Kidney (tissue), 14 donors: ENCODE measurements around the gene LRRC1. TPM values are rescaled to one million over a fixed set of nuclear protein-coding genes. Genes with fewer than 3 reads are reported as not detected.

Experiments
- DNase-seq, 5 donors: peaks; one replicate each; pipeline ENCODE4 v3.0.0-alpha.2; 2013 to 2020
- FAIRE-seq: peaks from 2 replicates; lab custom pipeline; 2012; peaks lifted over from hg19 to GRCh38; lab: Jason Lieb, UNC
- H3K27ac ChIP-seq, 2 donors: one replicate each; pipeline ENCODE4 v1.7.0; 2013; ENCODE audit warnings: low read depth in 2 of 2, low read length in 2 of 2, inconsistent platforms in 1 of 2
- H3K27me3 ChIP-seq: one replicate; pipeline ENCODE4 v1.7.1; 2013; ENCODE audit warnings: low read length, inconsistent platforms; ENCODE audit not compliant: control insufficient read depth, insufficient read depth
- H3K36me3 ChIP-seq, 3 donors: one replicate each; pipeline versions ENCODE4 v1.7.0 to v1.7.1; 2013; ENCODE audit warnings: low read length in 3 of 3, control low read depth in 1 of 3, inconsistent platforms in 1 of 3; ENCODE audit not compliant: insufficient read depth in 3 of 3, control insufficient read depth in 2 of 3
- H3K4me1 ChIP-seq, 3 donors: one replicate each; pipeline versions ENCODE4 v1.7.0 to v1.7.1; 2013; ENCODE audit warnings: low read length in 3 of 3, inconsistent platforms in 1 of 3, low read depth in 1 of 3; ENCODE audit not compliant: control insufficient read depth in 2 of 3, insufficient read depth in 2 of 3
- H3K4me3 ChIP-seq, 3 donors: one replicate each; pipeline versions ENCODE4 v1.7.0 to v1.8.1; 2013; ENCODE audit warnings: low read length in 3 of 3, control low read depth in 1 of 3, inconsistent platforms in 1 of 3
- H3K9ac ChIP-seq, 3 donors: one replicate each; pipeline versions ENCODE4 v1.7.0 to v1.7.1; 2013; ENCODE audit warnings: low read length in 3 of 3, control low read depth in 1 of 3, inconsistent platforms in 1 of 3
- H3K9me3 ChIP-seq, 3 donors: one replicate each; pipeline versions ENCODE4 v1.7.0 to v1.7.1; 2013; ENCODE audit warnings: low read length in 3 of 3, control low read depth in 1 of 3, inconsistent platforms in 1 of 3; ENCODE audit not compliant: control insufficient read depth in 2 of 3, insufficient read depth in 1 of 3
- intact Hi-C: fragments of 100-400 bp; cut with DNase I; formaldehyde crosslinking; loops from one replicate; pipeline ENCODE4 v1.11.1; 2022
- polyA plus RNA-seq: library from polyadenylated mRNA; stranded (reverse); fragments of 350-450 nt; fragmentation: Illumina TruSeq; extraction: RNeasy Lipid Tissue Mini Kit (QIAGEN cat#74804); gene quantifications from one replicate; pipeline ENCODE4 v1.2.3, GENCODE V29; 2014; ENCODE audit warnings: low read depth, low replicate concordance; ENCODE audit not compliant: insufficient read depth
- total RNA-seq: library from RNA; stranded (reverse); fragmentation: NEBNext Ultra II Directional; extraction: Animal tissue kit (Norgen Biotek cat#: 25700); gene quantifications from one replicate; pipeline ENCODE4 v1.2.1, GENCODE V29; 2021
- TF ChIP-seq, protein P1 (sequence below): IDR thresholded peaks from 3 replicates; pipeline ENCODE4 v1.5.1; 2012; ENCODE audit warnings: mild to moderate bottlenecking, moderate library complexity, borderline replicate concordance; ENCODE audit not compliant: insufficient read depth; ENCODE audit errors: extremely low read depth
- donor health status: control.
- donor health status: control.
- donor health status: control.
- donor health status: control.
- donor health status: control.
- donor health status: DM: yes; HTN: yes; CAD: no.
- donor health status: Normal renal cell carcinoma (clear cell type).

Gene LRRC1
- total and polyA plus RNA-seq, 2 donors from 2014 or later = 7.8 to 12.6 TPM

DNA sequence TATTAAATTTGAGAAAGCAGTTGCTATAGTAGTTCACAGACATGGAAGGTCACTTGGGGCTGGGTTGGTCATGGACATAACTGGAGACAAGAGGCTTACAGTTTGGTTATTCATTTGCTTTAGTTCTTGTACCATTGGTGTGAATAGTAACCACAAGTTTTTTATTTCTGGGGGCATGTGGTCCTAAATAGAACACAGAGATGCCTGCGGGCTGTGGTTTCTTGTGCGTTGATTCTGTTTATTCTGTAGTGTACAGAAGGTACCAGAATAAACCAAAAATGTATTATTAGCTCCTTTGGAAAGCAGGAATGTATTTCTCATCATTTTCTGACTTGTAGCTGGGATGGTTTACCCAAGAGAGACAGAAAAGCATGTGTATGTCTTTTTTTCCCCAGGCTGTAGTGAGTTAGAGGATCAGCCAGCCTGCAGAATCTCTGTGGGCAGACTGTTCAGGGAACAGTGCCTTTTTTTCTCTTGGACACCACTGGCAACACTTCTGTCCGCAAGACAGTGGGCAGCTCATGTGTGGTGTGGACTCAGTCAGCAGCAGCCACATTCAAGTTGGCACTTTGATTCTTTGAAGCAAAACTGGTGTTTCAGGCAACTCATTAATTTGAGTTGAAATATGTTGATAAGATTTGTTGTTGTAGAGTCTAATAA lies 122.1 kb downstream of the LRRC1 start:
- H3K4me1 ChIP-seq = no peaks in the 10 kb centered on the region
- no peaks in the 10 kb centered on the region for H3K9me3 ChIP-seq
- FAIRE-seq (no peak), DNase-seq (no peak)
- H3K36me3 ChIP-seq = peaks cover 0 to 3% (median 0%) of the 10 kb centered on the region in 3 donors
- no peak overlapping the region for H3K9ac ChIP-seq
- no peaks in the 10 kb centered on the region for H3K27me3 ChIP-seq
- no peak overlapping the region for H3K27ac ChIP-seq
- H3K4me3 ChIP-seq = no peak overlapping the region
- TF ChIP-seq, protein P1, sequence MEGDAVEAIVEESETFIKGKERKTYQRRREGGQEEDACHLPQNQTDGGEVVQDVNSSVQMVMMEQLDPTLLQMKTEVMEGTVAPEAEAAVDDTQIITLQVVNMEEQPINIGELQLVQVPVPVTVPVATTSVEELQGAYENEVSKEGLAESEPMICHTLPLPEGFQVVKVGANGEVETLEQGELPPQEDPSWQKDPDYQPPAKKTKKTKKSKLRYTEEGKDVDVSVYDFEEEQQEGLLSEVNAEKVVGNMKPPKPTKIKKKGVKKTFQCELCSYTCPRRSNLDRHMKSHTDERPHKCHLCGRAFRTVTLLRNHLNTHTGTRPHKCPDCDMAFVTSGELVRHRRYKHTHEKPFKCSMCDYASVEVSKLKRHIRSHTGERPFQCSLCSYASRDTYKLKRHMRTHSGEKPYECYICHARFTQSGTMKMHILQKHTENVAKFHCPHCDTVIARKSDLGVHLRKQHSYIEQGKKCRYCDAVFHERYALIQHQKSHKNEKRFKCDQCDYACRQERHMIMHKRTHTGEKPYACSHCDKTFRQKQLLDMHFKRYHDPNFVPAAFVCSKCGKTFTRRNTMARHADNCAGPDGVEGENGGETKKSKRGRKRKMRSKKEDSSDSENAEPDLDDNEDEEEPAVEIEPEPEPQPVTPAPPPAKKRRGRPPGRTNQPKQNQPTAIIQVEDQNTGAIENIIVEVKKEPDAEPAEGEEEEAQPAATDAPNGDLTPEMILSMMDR = no peak
- intact Hi-C loops = no loop called here

GRCh38 chr6:53917464-53917842 lies 122.6 kb downstream of the LRRC1 start:
- Histone ChIP-seq H3K4me1 (no peaks in the 10 kb centered on the region), H3K4me3 (no peak overlapping the region), H3K36me3 (peaks cover 0 to 3% (median 0%) of the 10 kb centered on the region in 3 donors), H3K27ac (no peak overlapping the region), H3K9me3 (no peaks in the 10 kb centered on the region), H3K9ac (no peak overlapping the region), H3K27me3 (no peaks in the 10 kb centered on the region)
- no peak for DNase-seq
- TF ChIP-seq, protein P1 = no peak
- FAIRE-seq = no peak
- intact Hi-C loops = no loop called here

- peaks cover 0 to 3% (median 0%) of the 10 kb centered on the region in 3 donors for H3K36me3 ChIP-seq
- no peaks in the 10 kb centered on the region for H3K27me3 ChIP-seq
- H3K9me3 ChIP-seq = no peaks in the 10 kb centered on the region
- no peak overlapping the region for H3K4me3 ChIP-seq
- no peak for FAIRE-seq
- no peaks in the 10 kb centered on the region for H3K4me1 ChIP-seq
- H3K27ac ChIP-seq = no peak overlapping the region
- intact Hi-C loops = no loop called here
- no peak overlapping the region for H3K9ac ChIP-seq
- TF ChIP-seq, protein P1 = no peak
- no peak for DNase-seq
Measured at GRCh38 chr6:53918854-53919510, 124.2 kb downstream of the LRRC1 start.
